CD4-positive, alpha-beta T cell treated with Interleukin-12 subunit alpha and Interleukin-12 subunit beta, for 1 hour (primary cell): Measurements from ENCODE around the gene OR2H2.
A peak's percentile ranks its signal among the peaks of the same experiment; 100 is the strongest.

Source experiments
- DNase-seq: peaks from one replicate; pipeline ENCODE4 v3.0.0-alpha.2; 2020

Gene OR2H2

GRCh38 chr6:29593199-29593855, 8.4 kb downstream of the OR2H2 start:
- no peak for DNase-seq

DNA sequence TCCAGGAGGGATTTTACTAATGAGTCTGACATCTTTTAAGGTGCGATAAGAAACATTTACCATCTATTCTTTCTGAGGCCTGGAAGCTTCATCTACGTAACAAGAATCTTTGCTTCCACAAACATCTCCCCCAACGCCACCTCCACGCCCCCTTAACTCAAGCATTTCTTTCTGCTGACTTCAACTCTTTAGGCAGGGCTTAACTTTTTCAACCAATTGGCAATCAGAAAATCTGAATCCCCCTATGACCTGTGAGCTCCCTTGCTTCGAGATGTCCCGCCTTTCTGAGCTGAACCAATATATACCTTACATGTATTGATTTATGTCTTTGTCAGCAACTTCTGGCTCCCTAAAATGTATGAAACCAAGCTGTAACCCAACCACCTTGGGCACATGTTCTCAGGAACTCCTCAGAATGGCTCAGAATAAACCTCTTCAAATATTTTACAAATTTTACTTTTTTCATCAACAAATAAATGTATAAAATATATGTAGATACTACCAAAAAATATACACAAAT, 11.5 kb downstream of the OR2H2 start:
- DNase-seq, result no peak

- no peak for DNase-seq
Observed at GRCh38 chr6:29597184-29597583, 12.3 kb downstream of the OR2H2 start.

DNA sequence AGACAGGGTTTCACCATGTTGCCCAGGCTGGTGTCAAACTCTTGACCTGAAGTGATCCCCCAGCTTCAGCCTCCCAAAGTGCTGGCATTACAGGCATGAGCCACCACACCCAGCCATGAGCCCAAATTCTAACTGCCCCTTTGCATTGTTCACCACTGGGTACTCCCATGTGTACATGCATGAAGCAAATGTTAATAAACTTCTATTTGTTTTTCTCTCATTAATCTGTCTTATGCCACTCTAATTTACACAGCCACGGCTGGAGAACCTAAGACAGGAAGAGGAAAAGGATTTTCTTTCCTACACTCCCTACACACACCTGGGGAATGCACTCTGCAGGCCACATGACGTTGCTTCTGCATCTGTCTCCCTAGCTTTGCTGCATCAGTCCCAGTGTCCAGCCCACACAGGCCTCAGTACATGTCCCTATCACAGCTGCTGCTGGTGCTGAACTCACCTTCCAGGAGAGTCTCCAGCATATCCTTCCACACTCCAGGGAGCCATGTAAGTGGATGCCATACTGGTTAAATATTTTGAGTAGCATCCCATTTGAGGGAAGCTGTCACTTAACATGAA, 13.3 kb downstream of the OR2H2 start:
- DNase-seq, result no peak

GRCh38 chr6:29602564-29603361, 17.8 kb downstream of the OR2H2 start:
- DNase-seq, result no peak

- no peak for DNase-seq
Observed at GRCh38 chr6:29603456-29603855, 18.5 kb downstream of the OR2H2 start.

DNA sequence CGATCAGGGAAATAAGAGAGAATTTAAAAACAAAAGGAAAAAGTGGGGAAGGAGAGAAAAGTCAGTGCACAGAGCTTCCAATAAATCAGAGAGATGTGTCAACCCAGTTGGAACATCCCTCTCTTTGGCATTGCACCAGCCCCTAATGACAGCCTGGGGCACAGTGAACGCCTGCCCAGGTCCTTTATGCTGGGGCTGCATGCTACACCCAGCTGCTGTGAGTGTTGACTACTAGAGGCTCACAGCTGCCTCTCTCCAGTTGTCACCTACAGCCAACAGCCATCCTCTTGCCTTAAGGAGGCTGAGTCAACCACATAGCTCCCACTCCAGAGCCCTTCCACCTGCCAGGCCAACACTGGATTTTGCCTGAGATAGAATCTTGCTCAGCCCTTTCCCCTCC, 19.0 kb downstream of the OR2H2 start:
- DNase-seq, result no peak

DNA sequence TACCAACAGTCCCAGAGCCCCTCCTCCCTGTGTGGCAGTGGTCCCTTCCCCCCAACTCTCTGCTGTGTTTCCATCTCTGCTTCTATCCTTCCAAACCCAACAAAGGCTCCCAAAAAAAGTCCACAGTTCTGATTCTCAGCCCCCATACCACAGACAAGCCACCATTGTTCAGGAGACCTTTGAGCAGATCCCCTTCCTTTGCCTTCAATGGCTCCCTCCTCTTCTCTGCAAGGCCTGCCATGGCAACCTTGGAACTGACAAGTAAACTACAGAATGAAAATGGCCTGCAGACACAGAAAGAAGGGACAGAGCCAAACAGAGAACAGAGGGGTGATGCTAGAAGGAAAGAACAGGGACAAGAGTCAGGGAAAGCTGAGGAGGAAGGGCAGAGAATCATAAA, 23.2 kb downstream of the OR2H2 start:
- no peak for DNase-seq

DNA sequence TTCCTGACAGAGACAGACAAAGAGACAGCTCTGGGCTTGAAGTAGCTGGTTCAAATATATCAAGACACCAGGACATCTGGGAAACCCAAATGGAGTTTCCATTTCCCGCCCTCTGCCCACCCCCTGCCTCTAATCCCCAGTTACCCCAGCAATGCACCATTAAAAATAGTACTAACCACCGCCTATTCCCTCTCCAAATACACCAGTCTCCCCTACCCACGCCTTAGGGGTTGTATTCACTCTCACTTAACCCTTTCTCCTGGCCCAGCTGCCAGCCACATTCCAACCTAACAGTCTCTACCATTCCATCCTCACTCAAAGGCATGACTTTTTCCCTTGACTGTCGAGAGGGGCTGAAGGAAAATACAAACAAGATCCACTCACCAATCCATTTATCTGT, 25.6 kb downstream of the OR2H2 start:
- DNase-seq, result no peak

GRCh38 chr6:29611426-29611825, 26.5 kb downstream of the OR2H2 start:
- DNase-seq, result no peak

DNA sequence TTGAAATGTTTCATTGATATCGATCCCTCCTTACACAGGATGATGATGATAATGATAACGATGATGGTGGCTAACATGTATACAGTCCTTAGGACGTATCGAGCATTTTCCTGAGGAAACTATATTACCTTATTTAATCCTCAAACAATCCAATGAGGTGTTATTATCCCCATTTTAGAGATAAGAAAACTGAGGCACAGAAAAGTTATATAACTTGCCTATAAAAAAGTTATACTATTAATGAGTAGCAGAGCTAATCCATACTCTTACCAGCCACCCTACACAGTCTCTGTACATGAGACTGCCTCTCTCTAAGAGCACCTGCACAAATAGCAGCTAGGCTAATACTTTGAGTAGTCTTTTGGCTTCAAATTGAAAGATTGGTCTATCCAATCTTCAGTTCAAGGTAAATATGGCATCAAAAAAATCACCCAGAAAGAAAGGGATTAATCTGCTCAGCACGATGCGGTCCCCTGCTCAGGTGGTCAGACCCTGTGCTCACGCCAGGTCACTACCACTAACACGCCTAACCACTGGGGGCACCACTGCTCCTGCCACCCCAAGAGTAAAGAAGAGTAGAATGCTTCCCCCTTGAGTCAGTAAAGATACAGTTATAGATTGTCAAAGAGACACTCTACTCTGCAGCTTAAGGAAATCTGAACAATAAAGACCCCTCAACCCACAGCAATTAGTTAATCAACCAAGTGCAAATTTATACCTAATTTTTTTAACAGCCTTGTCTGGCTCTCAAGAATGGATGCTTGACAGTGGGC, 33.0 kb downstream of the OR2H2 start:
- peak; percentile 6 for DNase-seq

DNA sequence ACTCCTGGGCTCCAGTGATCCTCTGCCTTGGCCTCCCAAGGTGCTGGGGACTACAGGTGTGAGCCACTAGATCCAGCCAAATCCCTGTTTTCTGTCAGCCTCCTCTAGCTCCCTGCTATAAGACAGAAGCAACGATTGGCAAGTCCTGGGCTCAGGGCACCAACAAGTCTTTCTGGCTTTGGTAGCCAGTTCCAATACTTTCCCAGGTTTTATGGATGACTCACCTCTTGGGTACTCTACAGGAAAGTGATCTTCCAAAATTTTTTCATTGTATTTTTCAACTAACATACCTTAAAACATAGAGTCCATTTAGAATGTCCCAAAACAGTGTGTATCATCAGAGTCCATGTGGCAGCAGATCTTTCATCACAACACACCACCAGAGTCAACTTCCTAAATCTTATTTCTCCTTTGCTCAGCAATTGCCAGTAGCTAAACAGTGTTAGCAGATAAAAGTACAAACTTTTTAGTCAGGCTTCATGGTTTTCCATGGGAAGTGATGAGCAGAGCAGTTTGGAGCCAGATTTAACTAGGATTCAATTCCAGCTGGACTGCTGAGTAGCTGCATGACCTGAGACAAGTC, 34.7 kb downstream of the OR2H2 start:
- no peak for DNase-seq

- no peak for DNase-seq
Observed at GRCh38 chr6:29620630-29621029, 35.7 kb downstream of the OR2H2 start.

DNA sequence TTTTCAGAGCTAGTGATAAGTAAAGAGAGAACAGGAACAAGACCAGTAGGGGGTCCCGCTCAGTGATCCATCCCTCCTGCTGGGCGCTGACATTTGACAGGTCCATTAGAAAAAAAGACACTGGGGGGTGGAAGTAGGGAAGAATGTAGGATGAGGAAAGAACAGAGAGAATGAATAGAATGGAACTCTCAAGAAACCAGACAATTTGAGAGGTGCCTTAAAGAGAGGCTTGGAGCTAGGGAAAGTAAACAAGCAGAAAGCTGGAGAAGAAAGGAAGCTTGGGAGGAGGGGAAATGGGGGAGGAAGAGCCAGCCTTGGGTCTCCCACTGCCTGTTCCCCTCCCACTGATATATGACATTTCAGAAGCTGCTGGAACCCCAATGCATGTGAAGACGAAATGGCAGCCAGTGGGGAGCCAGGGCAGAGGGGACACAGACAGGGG, 39.6 kb downstream of the OR2H2 start:
- DNase-seq, result no peak

DNA sequence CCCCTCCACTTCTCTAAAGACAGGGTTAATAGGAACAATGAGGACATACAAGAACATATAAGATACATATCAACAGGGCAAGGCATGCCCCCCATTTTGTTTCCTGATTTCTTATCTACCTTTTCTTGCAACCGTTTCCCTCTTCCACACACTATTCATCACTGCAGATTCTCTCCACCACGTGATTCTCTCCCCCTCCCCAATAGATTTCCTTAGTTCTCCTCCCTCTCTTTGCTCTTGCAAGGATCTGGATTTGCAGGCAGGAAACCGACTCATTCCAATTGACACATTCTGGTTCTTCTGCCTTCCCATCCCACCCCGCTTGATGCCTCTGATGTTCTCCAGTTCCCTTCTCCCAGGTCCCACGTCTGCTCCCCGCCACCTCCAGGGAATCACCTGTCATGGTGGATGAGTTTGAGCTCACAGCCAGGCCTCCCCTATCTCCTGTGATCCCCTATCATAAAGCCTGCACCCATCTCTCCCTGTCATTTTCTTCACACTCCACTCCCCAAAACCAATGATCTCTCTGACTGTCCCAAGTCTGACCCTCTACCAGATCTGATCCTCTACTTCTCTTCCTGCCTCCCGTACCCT, 40.5 kb downstream of the OR2H2 start:
- DNase-seq, result no peak

GRCh38 chr6:29626948-29627754, 42.2 kb downstream of the OR2H2 start:
- DNase-seq, result no peak

DNA sequence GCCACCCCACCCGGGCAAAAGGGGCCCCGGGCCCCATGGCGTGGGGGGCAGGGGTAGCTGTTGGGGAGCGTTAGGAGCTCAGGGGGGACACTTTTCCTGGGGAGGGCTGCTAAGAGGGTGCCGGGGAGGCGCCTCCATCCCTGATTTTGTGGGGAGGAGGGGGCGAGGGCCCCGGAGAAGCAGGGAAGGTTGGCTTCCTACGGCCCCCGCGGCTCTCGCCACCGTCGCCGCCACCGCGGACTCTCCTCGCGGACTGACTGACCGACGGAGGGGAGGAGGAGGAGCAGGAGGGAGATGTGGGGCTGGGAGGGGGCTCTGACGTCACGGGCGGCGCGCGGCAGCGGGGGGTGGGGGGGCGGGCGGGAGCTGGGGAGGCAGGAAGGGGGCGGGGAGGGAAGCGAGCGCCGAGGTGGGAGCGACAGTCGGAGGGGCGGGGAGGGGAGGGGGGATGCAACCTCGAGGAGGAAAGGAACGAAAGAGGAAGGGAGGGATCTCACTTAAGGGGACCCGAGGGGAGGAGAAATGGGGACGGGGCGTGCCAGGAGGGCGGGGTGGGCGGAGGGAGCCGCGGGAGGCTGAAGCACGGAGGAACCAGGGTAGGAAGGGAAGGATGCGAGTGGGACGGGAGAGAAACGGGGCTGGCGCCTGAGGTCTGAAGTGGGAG, 43.0 kb downstream of the OR2H2 start:
- DNase-seq, result peak; percentile 76

DNA sequence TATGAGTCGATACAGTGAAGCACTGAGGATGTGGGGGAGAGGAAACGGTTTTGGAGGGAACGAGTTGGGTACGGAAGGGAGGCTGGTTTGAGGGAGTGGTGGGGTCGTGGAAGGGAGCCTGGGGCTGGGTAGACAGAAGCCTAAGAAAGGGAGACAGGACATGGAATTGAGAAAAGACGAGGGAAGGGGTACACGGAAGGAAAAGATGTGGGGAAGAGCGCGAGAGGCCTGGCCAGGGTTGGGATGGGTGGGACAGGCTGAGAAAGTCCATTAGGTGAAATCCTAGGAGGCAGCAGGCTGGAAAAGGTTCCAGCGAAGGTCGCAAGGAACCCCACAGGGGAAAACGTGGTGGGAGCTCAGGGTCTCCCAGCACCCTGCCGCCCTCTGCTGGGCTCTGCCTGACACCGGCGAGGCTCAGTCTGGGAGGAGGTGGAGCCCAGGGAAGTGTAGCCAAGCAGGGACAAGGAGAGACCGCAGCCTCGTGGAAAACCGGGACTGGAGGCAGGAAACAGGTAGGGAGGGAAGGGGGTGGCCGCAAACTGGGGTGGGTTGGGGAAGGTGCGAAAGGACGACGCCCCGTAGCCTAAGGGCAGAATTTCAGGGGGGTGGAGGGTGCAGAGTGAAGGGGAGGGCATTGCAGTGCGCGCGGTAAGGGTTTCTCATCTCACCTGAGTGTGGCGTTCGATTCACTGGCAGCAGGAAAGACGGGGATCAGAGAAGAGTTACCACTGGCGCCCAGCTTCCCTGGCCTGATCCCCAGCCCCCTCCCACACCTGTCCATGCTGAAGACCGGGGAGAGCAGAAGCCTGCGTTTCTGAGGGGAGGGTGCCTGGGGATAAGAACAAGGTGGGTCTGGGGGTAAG, 43.7 kb downstream of the OR2H2 start:
- peak; percentile 48 for DNase-seq

DNA sequence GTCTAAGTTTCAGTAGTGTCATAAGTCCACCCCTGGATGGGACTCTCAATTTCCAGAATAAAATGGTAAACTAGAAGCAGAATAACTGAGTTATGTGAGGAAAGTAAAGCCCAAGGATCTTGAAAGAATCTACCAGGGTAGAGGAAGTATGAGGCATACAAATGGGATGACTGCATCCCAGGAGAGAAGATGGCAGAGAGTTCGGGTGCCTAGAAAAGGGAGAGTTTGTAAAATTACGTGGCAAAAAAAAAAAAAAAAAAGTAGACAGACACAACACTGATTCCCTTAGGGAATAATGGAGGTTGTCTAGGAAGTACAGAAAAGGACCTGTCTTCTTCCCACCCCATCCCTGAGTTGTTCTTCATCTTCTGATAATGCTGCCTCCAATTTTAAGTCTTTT, 44.6 kb downstream of the OR2H2 start:
- DNase-seq, result no peak

GRCh38 chr6:29630315-29630714, 45.4 kb downstream of the OR2H2 start:
- DNase-seq, result no peak
